A549 (cell line): Measurements from ENCODE around the gene PER1. TPM values are rescaled to one million over a fixed set of nuclear protein-coding genes. Genes with fewer than 3 reads are reported as not detected.
A peak's percentile ranks its signal among the peaks of the same experiment; 100 is the strongest.

Source experiments
- ATAC-seq, 2 experiments: fragments of 200-7000 bp in 1 of 2; fragments of >200 bp in 1 of 2; cut with Nextera tagmentation in 1 of 2; cut with Tn5 transposase in 1 of 2; 3 replicates each; pipeline versions ENCODE4 v1.8.0 to v1.9.1; 2018 to 2020; ENCODE audit warnings: mild to moderate bottlenecking in 1 of 2, moderate library complexity in 1 of 2
- CTCF ChIA-PET: fragments of 300-600 bp; sonication (Branson Sonifier 250); formaldehyde crosslinking; extraction: SDS; loops from one replicate; lab custom pipeline; 2021; ENCODE audit warnings: antibody characterized with exemption, inconsistent platforms; lab: Yijun Ruan, JAX
- POLR2A ChIA-PET: fragments of 350-600 bp; formaldehyde crosslinking; extraction: SDS; loops from one replicate; lab custom pipeline; 2021; ENCODE audit warnings: antibody characterized with exemption, inconsistent platforms; lab: Yijun Ruan, JAX
- DNase-seq, 2 experiments: peaks; one replicate each; pipeline versions ENCODE4 v3.0.0 to v3.0.0-alpha.2; 2011 to 2016; ENCODE audit warnings: low read depth in 1 of 2, low spot score in 1 of 2
- FAIRE-seq: peaks from 2 replicates; lab custom pipeline; 2011; peaks lifted over from hg19 to GRCh38; lab: Jason Lieb, UNC
- H3K27ac ChIP-seq, 2 experiments: fragments of >200 bp; sonication (Bioruptor Twin); formaldehyde crosslinking; 3 replicates each; pipeline ENCODE4 v1.5.1; 2016 to 2017
- H3K4me1 ChIP-seq: fragments of >200 bp; sonication (Bioruptor Twin); formaldehyde crosslinking; 3 replicates; pipeline ENCODE4 v1.6.1; 2016
- H3K4me2 ChIP-seq: fragments of >200 bp; sonication (Bioruptor Twin); formaldehyde crosslinking; 3 replicates; pipeline ENCODE4 v1.6.1; 2016
- H3K4me3 ChIP-seq: fragments of >200 bp; sonication (Bioruptor Twin); formaldehyde crosslinking; 3 replicates; pipeline ENCODE4 v1.5.1; 2016
- H3K9me3 ChIP-seq: fragments of >200 bp; sonication (Bioruptor Twin); formaldehyde crosslinking; 3 replicates; pipeline ENCODE4 v1.6.1; 2016
- ATOH8 ChIP-seq: fragments of 250-450 bp; sonication (Bioruptor Pico); IDR thresholded peaks from 2 replicates; pipeline ENCODE4 v1.5.0; 2020; ENCODE audit warnings: low read depth, mild to moderate bottlenecking, moderate library complexity
- CBX8 ChIP-seq: fragments of 200-600 bp; sonication (generic); IDR thresholded peaks from 2 replicates; pipeline ENCODE4 v1.6.1; 2016
- ELK1 ChIP-seq: fragments of 150-350 bp; IDR thresholded peaks from 2 replicates; pipeline ENCODE4 v1.6.1; 2014; ENCODE audit warnings: low read depth, mild to moderate bottlenecking, low read length
- ESRRA ChIP-seq: fragments of 150-350 bp; IDR thresholded peaks from 2 replicates; pipeline ENCODE4 v1.6.1; 2014; ENCODE audit warnings: mild to moderate bottlenecking, low read length, borderline replicate concordance
- GATA3 ChIP-seq: IDR thresholded peaks from 2 replicates; pipeline ENCODE4 v1.6.1; 2012; ENCODE audit warnings: borderline replicate concordance
- HEYL ChIP-seq: fragments of 250-450 bp; sonication (Bioruptor Pico); IDR thresholded peaks from 2 replicates; pipeline ENCODE4 v1.8.0; 2021; ENCODE audit warnings: mild to moderate bottlenecking, moderate library complexity
- HOXB13 ChIP-seq: fragments of 250-450 bp; sonication (Bioruptor Pico); IDR thresholded peaks from 2 replicates; pipeline ENCODE4 v1.5.0; 2020; ENCODE audit warnings: low read depth, mild to moderate bottlenecking, moderate library complexity
- JUNB ChIP-seq: fragments of >200 bp; sonication (Bioruptor Twin); formaldehyde crosslinking; IDR thresholded peaks from 2 replicates; pipeline ENCODE4 v1.6.1; 2016
- NR3C1 ChIP-seq: fragments of >200 bp; sonication (Bioruptor Twin); formaldehyde crosslinking; IDR thresholded peaks from 3 replicates; pipeline ENCODE4 v1.6.1; 2017
- PHF8 ChIP-seq: fragments of 200-600 bp; sonication (generic); IDR thresholded peaks from 2 replicates; pipeline ENCODE4 v1.6.1; 2016; ENCODE audit warnings: low read depth, mild to moderate bottlenecking, antibody characterized with exemption, moderate library complexity, borderline replicate concordance
- POLR2AphosphoS2 ChIP-seq: conservative IDR thresholded peaks from 2 replicates; pipeline ENCODE4 v1.6.1; 2012; ENCODE audit warnings: low read length, improper control_type of control experiment, inconsistent platforms
- RAD21 ChIP-seq, 2 experiments: fragments of >200 bp in 1 of 2; sonication (Bioruptor Twin) in 1 of 2; formaldehyde crosslinking in 1 of 2; IDR thresholded peaks in 1 of 2; conservative IDR thresholded peaks in 1 of 2; 2 replicates in 1 of 2; 3 replicates in 1 of 2; pipeline ENCODE4 v1.6.1; 2012 to 2018; ENCODE audit warnings: inconsistent platforms in 1 of 2
- RCOR1 ChIP-seq: fragments of 150-350 bp; IDR thresholded peaks from 2 replicates; pipeline ENCODE4 v1.6.1; 2014; ENCODE audit warnings: antibody characterized with exemption, low read length, low read depth
- SMC3 ChIP-seq: fragments of >200 bp; sonication (Bioruptor Twin); formaldehyde crosslinking; IDR thresholded peaks from 3 replicates; pipeline ENCODE4 v1.6.1; 2018; ENCODE audit warnings: inconsistent platforms
- SREBF2 ChIP-seq: fragments of 450-650 bp; IDR thresholded peaks from 2 replicates; pipeline ENCODE4 v1.6.1; 2014; ENCODE audit warnings: mild to moderate bottlenecking, moderate library complexity
- TP53 ChIP-seq: fragments of 250-450 bp; sonication (Bioruptor Pico); IDR thresholded peaks from 2 replicates; pipeline ENCODE4 v1.5.0; 2021; ENCODE audit warnings: mild to moderate bottlenecking, moderate library complexity
- ZC3H11A ChIP-seq: fragments of 450-650 bp; IDR thresholded peaks from 2 replicates; pipeline ENCODE4 v1.6.1; 2014; ENCODE audit warnings: antibody characterized with exemption, mild to moderate bottlenecking
- ZNF302 ChIP-seq: fragments of 250-450 bp; sonication (Bioruptor Pico); IDR thresholded peaks from 2 replicates; pipeline ENCODE4 v1.9.0; 2021; ENCODE audit warnings: inconsistent platforms, mild to moderate bottlenecking, moderate library complexity
- WGBS: methylation state at CpG from one replicate; pipeline ENCODE4 v1.1.6; 2017; ENCODE audit errors: missing lambda C conversion rate; 5-methylcytosine and 5-hydroxymethylcytosine counted together
- polyA plus RNA-seq, 4 experiments: library from polyadenylated mRNA; depleted of rRNA in 3 of 4; stranded (reverse); fragments of >200 nt; fragmentation: RNase III in 1 of 4; extraction: RNeasy Plus Mini Kit Qiagen cat#74134 plus additional on column Dnase treatment in 1 of 4; gene quantifications; 2 replicates in 3 of 4; 3 replicates in 1 of 4; pipeline ENCODE4 v1.2.3, GENCODE V29; 2011 to 2017

Gene PER1
- polyA plus RNA-seq, 2 of the 4 experiments (the other 2 are of a cell fraction) = 5.5 to 8.7 TPM

GRCh38 chr17:8143581-8144400 lies 8.4 kb downstream of the PER1 start:
- Histone ChIP-seq H3K4me3 (no peak overlapping the region), H3K4me2 (no peak overlapping the region), H3K9me3 (no peaks in the 10 kb centered on the region), H3K27ac (no peak overlapping the region), H3K4me1 (peaks cover 5% of the 10 kb centered on the region; the same call in 1 of the 3 replicates)
- no peak for DNase-seq
- no peak for ATAC-seq
- no peak for TF ChIP-seq RCOR1
- no peak for TF ChIP-seq JUNB
- no peak for TF ChIP-seq NR3C1
- peak; percentile 45 for TF ChIP-seq POLR2AphosphoS2
- TF ChIP-seq TP53 (CRISPR knock-in tag) = no peak
- no peak for TF ChIP-seq ZC3H11A
- no peak for TF ChIP-seq RAD21 (conservative IDR thresholded peaks at IDR 0.05 in 1 of 2, IDR thresholded peaks at IDR 0.05 in 1 of 2)
- TF ChIP-seq ELK1 = no peak
- POLR2A ChIA-PET = interaction anchor here (1.1 kb wide), 1 partner anchor 30 kb away, joined by 7 read pairs; no protein-coding TSS in a partner anchor
- WGBS = 87% methylated on average over 20 of the region's 22 CpGs
- FAIRE-seq = no peak
- CTCF ChIA-PET = interaction anchor here (1.1 to 26.5 kb wide), 5 partner anchors 5 to 70 kb away, joined by 3 to 601 read pairs (median 79); partner anchors contain the start of genes HES7, PER1 and VAMP2

- Histone ChIP-seq H3K4me2 (no peak overlapping the region), H3K9me3 (no peaks in the 10 kb centered on the region), H3K4me1 (peaks cover 6% of the 10 kb centered on the region; the same call in 2 of the 3 replicates), H3K4me3 (no peak overlapping the region), H3K27ac (no peak overlapping the region)
- DNase-seq (no peak), FAIRE-seq (no peak), ATAC-seq (no peak)
- POLR2A ChIA-PET = interaction anchor here (1.1 kb wide), 1 partner anchor 30 kb away, joined by 7 read pairs; no protein-coding TSS in a partner anchor
- CTCF ChIA-PET = interaction anchor here (1.1 to 26.5 kb wide), 5 partner anchors 4 to 70 kb away, joined by 3 to 601 read pairs (median 79); partner anchors contain the start of genes HES7, PER1 and VAMP2
- no peak for TF ChIP-seq CBX8
- 93% methylated on average over 9 of the region's 15 CpGs for WGBS
These were observed 9.2 kb downstream of the PER1 start for GRCh38 chr17:8142887-8143580.

- CTCF ChIA-PET = interaction anchor here (1.0 to 26.5 kb wide), 5 partner anchors 11 to 81 kb away, joined by 3 to 601 read pairs (median 4); partner anchors contain the start of genes HES7, PER1 and VAMP2
- H3K4me1 ChIP-seq = peaks cover 13% of the 10 kb centered on the region; the same call in 2 of the 3 replicates
- no peaks in the 10 kb centered on the region for H3K9me3 ChIP-seq
- no peak overlapping the region for H3K4me3 ChIP-seq
- FAIRE-seq (no peak), ATAC-seq (no peak), DNase-seq (no peak)
- no peak overlapping the region for H3K4me2 ChIP-seq
- POLR2A ChIA-PET = interaction anchor here (0.7 kb wide), 1 partner anchor 14 kb away, joined by 3 read pairs; no protein-coding TSS in a partner anchor
- no peak overlapping the region for H3K27ac ChIP-seq
- WGBS = 92% methylated on average over 22 of the region's 23 CpGs
- TF ChIP-seq SREBF2 (no peak), ESRRA (no peak), ZC3H11A (no peak), SMC3 (no peak), RCOR1 (no peak), HOXB13 (no peak), ATOH8 (CRISPR knock-in tag) (no peak), ZNF302 (CRISPR knock-in tag) (no peak), PHF8 (no peak), GATA3 (no peak), RAD21 (conservative IDR thresholded peaks at IDR 0.05 in 1 of 2, IDR thresholded peaks at IDR 0.05 in 1 of 2) (no peak), HEYL (CRISPR knock-in tag) (no peak)
These were observed 9.9 kb downstream of the PER1 start for GRCh38 chr17:8142158-8142886.
